Gastroesophageal sphincter (tissue), 4 donors: ENCODE results near the gene MTA2. TPM values are rescaled to one million over a fixed set of nuclear protein-coding genes. Genes with fewer than 3 reads are reported as not detected.
"Not testable (repeated sequence)": the region's sequence is repeated elsewhere in the genome, so short reads cannot be mapped to it uniquely, and the experiment has no call there.

Experiments used
- ATAC-seq: fragments of 150-250 bp; one replicate; pipeline ENCODE4 v1.9.1; 2016; ENCODE audit warnings: mild to moderate bottlenecking, moderate library complexity
- H3K27ac ChIP-seq, 4 donors: fragments of 200-600 bp; sonication (generic) in 3 of 4; 1 replicate in 3 of 4; 2 replicates in 1 of 4; pipeline ENCODE4 v1.5.1; 2016 to 2019
- H3K27me3 ChIP-seq: fragments of 200-600 bp; sonication (generic); one replicate; pipeline ENCODE4 v1.5.1; 2019
- H3K36me3 ChIP-seq, 2 donors: fragments of 200-600 bp; sonication (generic); one replicate each; pipeline ENCODE4 v1.5.1; 2019; ENCODE audit warnings: control low read depth in 1 of 2
- H3K4me1 ChIP-seq, 3 donors: fragments of 200-600 bp; sonication (generic); 1 replicate in 2 of 3; 2 replicates in 1 of 3; pipeline ENCODE4 v1.5.1; 2016 to 2019; ENCODE audit warnings: control low read depth in 2 of 3
- H3K4me3 ChIP-seq, 2 donors: fragments of 200-600 bp; sonication (generic); one replicate each; pipeline ENCODE4 v1.5.1; 2019; ENCODE audit warnings: mild to moderate bottlenecking in 1 of 2, moderate library complexity in 1 of 2
- H3K9me3 ChIP-seq, 3 donors: fragments of 200-600 bp; sonication (generic); one replicate each; pipeline ENCODE4 v1.5.1; 2017 to 2019; ENCODE audit warnings: control low read depth in 2 of 3
- CTCF ChIP-seq, 4 experiments: fragments of 200-600 bp in 2 of 4; fragments of 450-650 bp in 2 of 4; sonication (generic) in 1 of 4; IDR thresholded peaks; one replicate each; pipeline ENCODE4 v1.5.1; 2017 to 2019; ENCODE audit warnings: antibody characterized with exemption in 4 of 4, mild to moderate bottlenecking in 2 of 4, moderate library complexity in 2 of 4
- EP300 ChIP-seq: sonication (generic); formaldehyde crosslinking; IDR thresholded peaks from one replicate; pipeline ENCODE4 v1.6.1; 2017; ENCODE audit warnings: antibody characterized with exemption, mild to moderate bottlenecking
- POLR2A ChIP-seq, 2 donors: fragments of 450-650 bp; IDR thresholded peaks; one replicate each; pipeline ENCODE4 v1.6.1; 2017; ENCODE audit warnings: antibody characterized with exemption in 2 of 2, mild to moderate bottlenecking in 2 of 2, moderate library complexity in 1 of 2
- POLR2AphosphoS5 ChIP-seq: sonication (generic); formaldehyde crosslinking; IDR thresholded peaks from one replicate; pipeline ENCODE4 v1.6.1; 2017; ENCODE audit warnings: antibody characterized with exemption
- WGBS, 2 donors: methylation state at CpG; one replicate each; pipeline ENCODE4 v1.1.5; 2018; ENCODE audit warnings: low coverage in 1 of 2; 5-methylcytosine and 5-hydroxymethylcytosine counted together
- total RNA-seq, 4 donors: library from RNA; depleted of rRNA; stranded (reverse); fragments of >200 nt; gene quantifications; one replicate each; pipeline ENCODE4 v1.1.0, GENCODE V29; 2016

MTA2 gene
- total RNA-seq, 4 donors from 2014 or later, result 67.9 to 88.7 (median 85.6) TPM

GRCh38 chr11:62573592-62574362, 27.9 kb downstream of the MTA2 start, which contains the start of gene EEF1G:
Gene EEF1G (minus strand): TSS chr11:62573891. CDS start chr11:62573842, 49 bp downstream.
- peaks cover 0 to 71% of the 10 kb centered on the region in 2 donors for H3K36me3 ChIP-seq
- H3K4me1 ChIP-seq, result peaks cover 0 to 70% (median 21%) of the 10 kb centered on the region in 3 donors
- peak within 1 kb of the TSS; percentile 65 to 78 for H3K4me3 ChIP-seq
- ATAC-seq, result peak; percentile 98
- peak; percentile 64 for TF ChIP-seq POLR2AphosphoS5
- peak in 1 of 4 experiments; percentile 8 for TF ChIP-seq CTCF (IDR thresholded peaks at IDR 0.05)
- TF ChIP-seq EP300, result no peak
- TF ChIP-seq POLR2A (IDR thresholded peaks at IDR 0.05), result peak; percentile 58 to 77
- H3K27me3 ChIP-seq, result no peaks in the 10 kb centered on the region
- peak within 1 kb of the TSS; percentile 78 to 94 (median 92) for H3K27ac ChIP-seq
- WGBS, 2 donors, result 1% methylated on average over 16 to 24 of the region's 46 CpGs
- H3K9me3 ChIP-seq, result no peaks in the 10 kb centered on the region

DNA sequence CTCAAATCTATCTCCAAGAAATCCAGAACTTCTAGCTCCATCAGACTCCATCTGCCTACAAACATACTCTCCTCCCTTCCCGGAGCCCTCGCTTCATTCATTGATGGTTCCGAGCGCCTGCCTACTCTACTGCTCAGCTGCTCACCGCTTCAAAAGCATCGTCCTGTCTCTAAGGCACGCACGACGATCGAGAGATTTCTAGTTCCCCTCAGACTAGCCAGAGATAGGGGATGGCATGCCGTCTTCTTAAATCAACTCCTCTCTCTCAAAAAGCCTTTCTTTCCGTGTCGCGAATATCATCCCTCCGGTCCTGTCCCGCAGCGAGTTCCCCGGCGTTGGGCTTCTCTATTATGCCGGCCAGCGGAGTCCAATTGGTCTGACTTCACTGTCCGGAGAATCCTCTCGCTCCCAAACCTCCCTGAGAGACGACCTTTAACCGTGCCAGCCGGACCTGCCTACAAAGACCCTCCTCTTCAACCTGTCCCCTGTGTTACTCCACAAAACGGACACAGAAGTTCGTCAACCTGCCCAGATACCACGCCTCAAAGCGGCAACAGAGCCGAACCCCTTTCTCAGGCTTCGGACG, 28.6 kb downstream of the MTA2 start:
- peak overlapping the region; percentile 65 to 78 for H3K4me3 ChIP-seq
- no peak for ATAC-seq
- peaks cover 0 to 71% of the 10 kb centered on the region in 2 donors for H3K36me3 ChIP-seq
- 1% methylated on average over 24 to 33 of the region's 33 CpGs for WGBS, 2 donors
- peaks cover 0 to 70% (median 21%) of the 10 kb centered on the region in 3 donors for H3K4me1 ChIP-seq
- no peaks in the 10 kb centered on the region for H3K27me3 ChIP-seq
- peak overlapping the region; percentile 66 to 94 (median 90) for H3K27ac ChIP-seq
- no peak for TF ChIP-seq EP300
- no peak for TF ChIP-seq CTCF (IDR thresholded peaks at IDR 0.05)
- no peak for TF ChIP-seq POLR2A (IDR thresholded peaks at IDR 0.05)
- TF ChIP-seq POLR2AphosphoS5, result no peak
- no peaks in the 10 kb centered on the region for H3K9me3 ChIP-seq

- peaks cover 0 to 71% of the 10 kb centered on the region in 2 donors for H3K36me3 ChIP-seq
- TF ChIP-seq POLR2A (IDR thresholded peaks at IDR 0.05) (no peak), EP300 (no peak), CTCF (IDR thresholded peaks at IDR 0.05) (no peak), POLR2AphosphoS5 (no peak)
- peaks cover 0 to 70% (median 21%) of the 10 kb centered on the region in 3 donors for H3K4me1 ChIP-seq
- peak overlapping the region in 1 of 2 donors; percentile 65 for H3K4me3 ChIP-seq
- no peaks in the 10 kb centered on the region for H3K27me3 ChIP-seq
- ATAC-seq, result no peak
- no peaks in the 10 kb centered on the region for H3K9me3 ChIP-seq
- WGBS, 2 donors, result 67 to 75% methylated on average over 10 to 11 of the region's 12 CpGs
- H3K27ac ChIP-seq, result peak overlapping the region in 3 of 4 donors; percentile 87 to 94 (median 93)
Observed at GRCh38 chr11:62572431-62572830, 29.2 kb downstream of the MTA2 start.

GRCh38 chr11:62571493-62571892, 30.2 kb downstream of the MTA2 start:
- H3K27me3 ChIP-seq, H3K4me3 ChIP-seq, ATAC-seq, H3K9me3 ChIP-seq: not testable (repeated sequence)
- peaks cover 0 to 71% of the 10 kb centered on the region in 2 donors for H3K36me3 ChIP-seq
- 74 to 76% methylated on average over 4 of the region's 5 CpGs for WGBS, 2 donors
- H3K27ac ChIP-seq, result peak overlapping the region in 2 of 4 donors; percentile 93 to 94
- peaks cover 0 to 66% (median 21%) of the 10 kb centered on the region in 3 donors for H3K4me1 ChIP-seq

DNA sequence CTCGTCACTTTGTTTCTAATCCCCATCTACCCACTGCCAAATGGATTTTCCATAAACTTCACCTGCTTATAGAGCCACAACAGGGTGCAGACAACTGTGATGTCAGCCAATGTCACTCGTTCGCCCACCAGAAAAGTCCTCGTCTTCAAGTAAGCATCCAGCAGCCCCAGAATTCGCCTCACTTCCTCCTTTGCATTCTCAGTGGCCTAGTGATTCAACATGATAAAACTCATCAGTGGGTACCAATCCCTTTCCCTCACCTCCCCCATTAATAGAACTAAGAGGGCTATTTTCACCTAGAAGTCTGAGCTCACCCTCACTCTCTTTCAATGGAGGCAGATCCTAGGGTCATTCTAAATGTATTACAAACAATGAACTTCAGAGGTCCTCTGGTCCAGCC, 30.8 kb downstream of the MTA2 start:
- peak overlapping the region in 2 of 4 donors; percentile 93 to 94 for H3K27ac ChIP-seq

More for the DNA sequence above, 30.8 kb downstream of the MTA2 start:
- ATAC-seq, H3K27me3 ChIP-seq, H3K4me3 ChIP-seq, H3K9me3 ChIP-seq: not testable (repeated sequence)
- 86 to 92% methylated on average over 5 of the region's 5 CpGs for WGBS, 2 donors
- Histone ChIP-seq H3K4me1 (peaks cover 0 to 60% (median 21%) of the 10 kb centered on the region in 3 donors), H3K36me3 (peaks cover 0 to 71% of the 10 kb centered on the region in 2 donors)
